ENCODE measurements around the gene MYO10.

MYO10 gene

DNA sequence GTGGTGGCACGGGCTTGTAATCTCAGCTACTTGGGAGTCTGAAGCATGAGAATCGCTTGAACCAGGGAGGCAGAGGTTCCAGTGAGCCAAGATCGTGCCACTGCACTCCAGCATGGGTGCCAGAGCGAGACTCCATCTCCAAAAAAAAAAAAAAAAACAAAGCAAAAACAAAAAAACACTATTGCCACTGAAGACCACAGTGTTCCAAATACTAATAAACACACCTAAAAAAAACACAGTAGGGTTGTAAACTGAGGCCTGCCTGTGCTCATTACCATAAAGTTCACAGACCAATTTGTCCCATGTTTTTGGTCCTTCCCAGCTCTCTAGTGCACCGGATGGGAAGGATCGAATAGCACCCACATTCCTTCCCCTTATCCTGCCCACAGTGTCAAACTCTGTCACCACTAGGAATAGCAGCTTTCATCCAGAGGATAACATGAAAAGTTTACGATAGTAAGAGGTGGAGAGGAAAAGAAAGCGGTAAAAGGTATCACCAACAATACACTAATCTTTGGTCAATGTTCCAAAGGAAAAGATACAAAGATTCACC is 49.2 kb downstream of the MYO10 start:
- H3K27ac ChIP-seq = no peak overlapping the region
- TF ChIP-seq, protein P1, sequence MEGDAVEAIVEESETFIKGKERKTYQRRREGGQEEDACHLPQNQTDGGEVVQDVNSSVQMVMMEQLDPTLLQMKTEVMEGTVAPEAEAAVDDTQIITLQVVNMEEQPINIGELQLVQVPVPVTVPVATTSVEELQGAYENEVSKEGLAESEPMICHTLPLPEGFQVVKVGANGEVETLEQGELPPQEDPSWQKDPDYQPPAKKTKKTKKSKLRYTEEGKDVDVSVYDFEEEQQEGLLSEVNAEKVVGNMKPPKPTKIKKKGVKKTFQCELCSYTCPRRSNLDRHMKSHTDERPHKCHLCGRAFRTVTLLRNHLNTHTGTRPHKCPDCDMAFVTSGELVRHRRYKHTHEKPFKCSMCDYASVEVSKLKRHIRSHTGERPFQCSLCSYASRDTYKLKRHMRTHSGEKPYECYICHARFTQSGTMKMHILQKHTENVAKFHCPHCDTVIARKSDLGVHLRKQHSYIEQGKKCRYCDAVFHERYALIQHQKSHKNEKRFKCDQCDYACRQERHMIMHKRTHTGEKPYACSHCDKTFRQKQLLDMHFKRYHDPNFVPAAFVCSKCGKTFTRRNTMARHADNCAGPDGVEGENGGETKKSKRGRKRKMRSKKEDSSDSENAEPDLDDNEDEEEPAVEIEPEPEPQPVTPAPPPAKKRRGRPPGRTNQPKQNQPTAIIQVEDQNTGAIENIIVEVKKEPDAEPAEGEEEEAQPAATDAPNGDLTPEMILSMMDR (conservative IDR thresholded peaks at IDR 0.05) = no peak
- no peak for TF ChIP-seq ZFX (IDR thresholded peaks at IDR 0.05)

DNA sequence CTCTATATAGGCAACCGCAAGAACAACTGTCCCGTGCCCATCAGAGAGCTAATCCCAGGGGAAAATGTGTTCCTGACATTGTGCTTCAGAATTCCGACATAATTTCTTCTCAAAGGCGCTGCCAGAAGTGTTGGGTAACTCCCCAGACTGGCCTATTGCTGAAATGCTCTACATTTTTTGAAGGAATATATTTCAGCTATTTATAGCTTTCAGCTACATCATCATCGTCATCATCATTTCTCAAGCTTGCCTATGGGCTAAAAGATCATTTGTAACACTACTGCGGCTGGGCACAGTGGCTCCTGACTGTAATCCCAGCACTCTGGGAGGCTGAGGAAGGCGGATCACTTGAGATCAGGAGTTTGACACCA is 49.7 kb downstream of the MYO10 start:
- H3K27ac ChIP-seq = no peak overlapping the region

GRCh38 chr5:16885635-16886365 is 50.3 kb downstream of the MYO10 start:
- no peak for TF ChIP-seq ZFX (IDR thresholded peaks at IDR 0.05)
- TF ChIP-seq, protein P1 (conservative IDR thresholded peaks at IDR 0.05) = no peak
- H3K27ac ChIP-seq = peak overlapping the region; percentile 49

More for the DNA sequence above, 49.7 kb downstream of the MYO10 start:
- TF ChIP-seq, protein P1 (conservative IDR thresholded peaks at IDR 0.05) = no peak
- TF ChIP-seq ZFX (IDR thresholded peaks at IDR 0.05) = no peak

- no peak for TF ChIP-seq ZFX (IDR thresholded peaks at IDR 0.05)
- TF ChIP-seq, protein P1 (conservative IDR thresholded peaks at IDR 0.05) = no peak
- H3K27ac ChIP-seq = peak overlapping the region; percentile 49; the same call in 1 of the 2 replicates
These were observed 51.5 kb downstream of the MYO10 start for GRCh38 chr5:16884595-16884994.

- TF ChIP-seq, protein P1 (conservative IDR thresholded peaks at IDR 0.05) = no peak
- TF ChIP-seq ZFX (IDR thresholded peaks at IDR 0.05) = no peak
- peak overlapping the region; percentile 41 for H3K27ac ChIP-seq
These were observed 52.3 kb downstream of the MYO10 start for GRCh38 chr5:16883806-16884205.

DNA sequence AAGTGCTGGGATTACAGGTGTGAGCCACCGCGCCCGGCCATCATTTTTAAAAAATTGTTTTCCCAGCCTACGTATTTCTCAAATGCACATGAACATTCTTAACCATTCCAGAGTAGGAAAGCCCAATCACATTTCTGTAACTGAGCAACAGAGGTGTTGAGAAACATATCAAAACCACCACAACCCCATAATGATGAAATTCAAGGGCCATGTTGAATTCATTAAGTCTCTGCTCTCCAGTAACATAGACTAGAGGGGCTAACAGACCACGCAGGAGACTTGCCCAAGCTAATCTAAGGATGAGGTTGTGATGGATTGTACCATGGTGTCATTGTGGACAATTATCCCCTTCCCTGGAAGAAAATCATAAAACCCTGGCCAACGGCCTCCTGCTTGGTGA is 52.9 kb downstream of the MYO10 start:
- TF ChIP-seq ZFX (IDR thresholded peaks at IDR 0.05) = no peak
- TF ChIP-seq, protein P1 (conservative IDR thresholded peaks at IDR 0.05) = no peak
- no peak overlapping the region for H3K27ac ChIP-seq

DNA sequence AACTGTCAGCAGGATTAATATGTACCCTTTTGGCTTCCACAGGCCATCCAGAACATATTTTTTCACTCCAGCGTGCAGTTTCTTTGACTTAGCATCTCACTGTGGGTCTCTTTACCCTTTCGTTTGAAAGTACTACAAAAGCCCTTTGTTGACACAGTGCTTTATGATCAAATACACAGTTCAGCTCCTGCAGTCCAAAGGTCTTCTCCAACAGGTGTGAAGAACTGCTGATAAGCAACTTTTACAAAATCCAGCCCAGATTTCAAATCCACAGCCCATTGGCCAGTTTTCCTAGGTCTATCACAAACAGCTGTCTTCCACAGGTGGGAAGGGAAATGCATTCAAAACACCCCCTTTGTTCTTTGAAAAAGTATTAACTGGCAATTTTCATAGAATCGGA is 54.8 kb downstream of the MYO10 start:
- no peak for TF ChIP-seq ZFX (IDR thresholded peaks at IDR 0.05)
- TF ChIP-seq, protein P1 (conservative IDR thresholded peaks at IDR 0.05) = no peak
- H3K27ac ChIP-seq = no peak overlapping the region

Measured in C4-2B (cell line).